Stimulated activated CD8-positive, alpha-beta memory T cell treated with anti-CD3 and anti-CD28 coated beads, Interleukin-7, amount 100 ng/mL, for 24 hours (primary cell): ENCODE measurements around the gene CDC26.
"Not testable (repeated sequence)": the region's sequence is repeated elsewhere in the genome, so short reads cannot be mapped to it uniquely, and the experiment has no call there.

Source experiments
- DNase-seq: peaks from one replicate; pipeline ENCODE4 v3.0.0-alpha.2; 2020; ENCODE audit warnings: low read depth

The CDC26 gene

DNA sequence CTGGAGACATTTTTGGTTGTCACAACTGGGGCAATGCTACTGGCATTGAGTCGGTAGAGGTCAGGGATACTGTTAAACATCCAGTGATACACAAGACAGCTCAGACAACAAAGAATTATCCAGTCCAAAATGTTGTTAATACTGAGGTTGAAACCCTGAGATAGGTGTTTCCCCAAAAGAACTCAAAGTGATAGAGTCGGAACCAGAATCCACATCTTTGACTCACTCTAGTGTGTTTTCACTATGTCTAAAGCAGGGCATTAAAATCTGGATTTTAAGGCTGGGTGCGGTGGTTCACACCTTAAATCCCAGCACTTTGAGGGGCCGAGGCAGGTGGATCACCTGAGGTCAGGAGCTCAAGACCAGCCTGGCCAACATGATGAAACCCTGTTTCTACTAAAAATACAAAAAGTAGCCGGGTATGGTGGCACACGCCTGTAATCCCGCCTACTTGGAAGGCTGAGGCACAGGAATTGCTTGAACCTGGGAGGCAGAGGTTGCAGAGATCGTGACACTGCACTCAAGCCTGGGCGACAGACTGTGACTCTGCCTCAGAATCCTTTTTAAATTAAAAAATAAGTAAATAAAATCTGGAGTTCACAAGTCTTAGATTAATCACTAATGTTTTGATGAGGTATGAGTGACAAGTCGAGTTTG is 37.0 kb downstream of the CDC26 start:
- no peak for DNase-seq

DNA sequence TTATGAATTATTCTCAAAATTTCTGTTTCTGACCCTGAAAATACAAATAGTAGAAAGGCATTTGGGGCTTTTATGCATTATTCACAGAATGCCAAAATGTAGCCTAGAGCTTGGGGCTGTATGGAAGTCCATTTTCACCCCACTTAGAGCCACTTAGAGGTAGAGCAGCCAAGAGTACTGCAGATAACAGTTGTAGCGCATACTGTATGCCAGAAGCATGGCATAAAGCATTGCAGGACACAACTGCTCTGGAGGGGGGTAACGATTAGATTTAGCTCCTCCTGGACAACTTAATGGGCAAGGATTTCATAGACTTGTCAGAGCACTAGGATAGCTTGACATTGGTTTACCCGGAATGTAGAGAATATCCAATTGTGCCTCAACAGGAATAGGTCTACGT is 38.3 kb downstream of the CDC26 start:
- DNase-seq: no peak

DNA sequence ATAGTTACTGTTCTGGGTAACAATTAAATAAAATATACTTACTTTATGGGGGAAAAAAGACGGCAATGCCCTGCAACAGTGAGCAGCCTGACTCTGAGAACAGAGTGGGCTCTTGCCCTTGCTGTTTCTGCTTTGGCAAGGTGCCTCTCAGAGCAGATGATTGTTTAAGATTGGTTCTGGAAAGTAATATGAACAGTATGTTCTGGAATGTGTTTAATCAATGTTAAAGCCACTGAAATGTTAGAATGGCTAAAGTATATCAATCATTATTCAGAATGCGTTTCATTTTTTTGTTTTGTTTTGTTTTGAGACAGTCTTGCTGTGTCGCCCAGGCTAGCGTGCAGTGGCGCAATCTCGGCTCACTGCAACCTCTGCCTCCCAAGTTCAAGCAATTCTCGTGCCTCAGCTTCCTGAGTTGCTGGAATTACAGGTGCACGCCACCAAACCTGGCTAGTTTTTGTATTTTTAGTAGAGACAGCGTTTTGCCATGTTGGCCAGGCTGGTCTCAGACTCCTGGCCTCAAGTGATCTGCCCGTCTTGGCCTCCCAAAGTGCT is 39.6 kb downstream of the CDC26 start:
- DNase-seq: not testable (repeated sequence)

DNA sequence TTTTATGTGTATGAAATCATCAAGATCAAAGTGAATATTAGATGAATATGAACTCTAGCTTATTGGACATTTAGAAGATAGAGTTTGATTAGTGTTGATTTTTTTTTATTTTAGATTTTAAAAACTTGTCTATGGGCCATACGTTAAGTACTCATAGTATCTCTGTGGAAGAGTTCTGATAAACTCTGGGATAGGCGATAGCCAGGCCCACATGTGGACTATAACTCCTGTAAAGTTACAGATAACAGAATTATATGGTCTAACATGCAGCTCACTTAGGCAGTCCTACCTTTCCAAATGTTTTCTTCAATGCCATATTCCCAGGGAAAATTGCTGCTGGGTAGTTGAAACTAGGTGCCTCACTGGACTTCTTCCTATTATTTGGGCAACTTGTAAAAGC is 43.7 kb downstream of the CDC26 start:
- no peak for DNase-seq

DNA sequence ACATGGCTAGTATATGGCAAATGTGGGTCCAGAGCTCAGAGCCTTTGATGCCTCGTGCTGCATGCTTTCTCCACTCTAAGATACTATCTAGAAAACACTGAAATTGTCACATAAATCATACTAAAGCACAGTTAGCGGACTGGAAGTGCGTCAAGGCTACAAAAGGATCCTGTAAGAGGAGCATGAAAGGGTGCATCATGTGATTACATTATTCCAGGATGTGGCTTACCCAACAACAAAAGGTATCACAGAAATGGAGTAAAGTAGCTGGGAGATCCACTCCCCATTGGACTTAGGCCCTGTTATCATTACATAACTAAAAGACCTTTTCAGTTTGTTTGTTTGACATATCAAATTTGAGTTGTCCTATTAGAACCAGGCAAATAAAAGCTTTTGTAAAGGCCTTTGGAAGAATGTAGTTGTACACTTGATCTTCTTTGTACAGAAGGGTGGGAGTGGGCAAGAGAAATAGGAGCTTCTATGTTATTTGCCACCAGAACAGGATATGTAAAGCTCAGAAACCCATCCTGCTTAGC is 47.2 kb downstream of the CDC26 start:
- DNase-seq: no peak

DNA sequence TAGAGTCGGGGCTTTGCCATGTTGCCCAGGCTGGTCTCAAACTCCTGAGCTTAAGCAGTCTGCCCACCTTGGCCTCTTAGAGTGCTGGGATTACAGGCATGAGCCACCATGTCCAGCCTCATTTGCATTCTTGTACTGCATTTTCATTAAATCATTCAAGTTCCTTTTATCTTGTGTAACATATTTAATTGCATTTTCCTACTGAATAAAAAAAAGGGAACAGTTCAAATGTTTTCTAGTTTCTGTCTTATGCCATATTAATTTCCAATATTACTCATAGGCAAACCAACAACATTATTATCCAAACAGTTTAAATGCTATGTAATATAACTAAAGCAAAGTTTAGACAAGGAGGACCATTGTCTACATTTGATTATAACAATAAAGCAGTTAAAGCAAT is 47.9 kb downstream of the CDC26 start:
- DNase-seq: no peak

DNA sequence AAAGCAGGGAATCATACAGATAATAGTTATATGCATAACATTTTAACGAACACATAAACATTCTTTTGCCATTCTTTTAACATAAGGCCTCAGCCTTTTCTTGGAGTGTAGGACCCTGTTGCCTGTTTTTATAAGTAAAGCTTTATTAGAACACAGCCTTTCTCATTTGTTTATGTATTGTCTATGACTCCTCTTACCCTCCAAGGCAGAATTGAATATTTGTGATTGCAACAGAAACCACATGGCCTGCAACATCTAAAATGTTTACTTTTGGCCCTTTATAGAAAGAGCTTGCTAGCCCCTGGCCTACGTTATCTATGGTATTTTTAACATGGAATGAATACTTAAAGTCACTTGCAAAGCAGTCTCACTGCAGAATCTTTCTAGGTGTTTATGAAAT is 51.4 kb downstream of the CDC26 start:
- DNase-seq: no peak

DNA sequence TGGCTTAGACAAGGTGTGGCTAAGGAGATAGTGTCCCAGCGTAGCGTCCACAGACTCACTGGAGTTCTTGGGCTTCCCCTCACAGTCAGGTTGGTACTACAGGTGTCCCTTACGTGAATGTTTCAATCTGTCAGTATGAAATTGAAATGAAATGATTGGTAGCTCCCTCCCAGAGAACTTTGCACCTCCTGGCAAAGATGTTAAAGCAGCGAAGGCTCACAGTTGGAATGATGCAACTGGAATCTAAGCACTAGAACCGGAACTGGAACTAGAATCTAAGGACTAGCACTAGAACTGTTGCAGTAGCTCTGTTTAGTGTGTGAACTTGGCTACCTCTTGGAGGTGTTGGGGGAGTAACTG is 52.9 kb downstream of the CDC26 start:
- DNase-seq: no peak

DNA sequence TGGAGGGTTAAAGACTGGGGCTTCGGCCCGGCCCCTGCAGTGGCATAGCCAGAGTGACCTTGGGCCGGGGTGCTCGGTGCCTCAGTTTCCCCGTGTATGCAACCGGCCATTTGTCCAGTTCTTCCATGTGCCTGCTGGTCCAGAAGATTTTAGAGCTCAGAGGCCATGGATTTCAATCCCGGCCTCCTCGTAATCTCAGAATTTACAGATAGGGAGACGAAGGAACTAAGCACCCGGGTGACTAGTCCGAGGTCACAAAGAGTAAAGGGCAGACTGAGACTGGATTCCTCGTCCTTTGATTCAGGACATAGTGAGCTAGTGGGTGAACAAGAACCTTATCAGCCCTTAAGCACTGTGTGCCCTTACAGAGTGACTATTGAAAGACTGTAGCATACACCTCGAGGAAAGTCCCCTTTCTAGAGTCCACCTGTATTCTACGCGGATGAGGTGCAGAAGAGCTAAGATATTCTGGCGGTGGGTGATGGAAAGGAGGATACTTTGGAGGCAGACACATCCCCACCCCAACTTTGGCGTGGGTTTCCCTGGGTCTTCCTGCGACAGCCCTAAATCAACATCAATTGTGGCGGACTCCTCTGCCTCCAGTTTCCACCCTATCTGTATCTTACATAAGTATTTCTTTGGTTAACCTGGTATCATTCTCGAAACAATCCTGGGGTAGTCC is 53.4 kb downstream of the CDC26 start:
- DNase-seq: no peak

DNA sequence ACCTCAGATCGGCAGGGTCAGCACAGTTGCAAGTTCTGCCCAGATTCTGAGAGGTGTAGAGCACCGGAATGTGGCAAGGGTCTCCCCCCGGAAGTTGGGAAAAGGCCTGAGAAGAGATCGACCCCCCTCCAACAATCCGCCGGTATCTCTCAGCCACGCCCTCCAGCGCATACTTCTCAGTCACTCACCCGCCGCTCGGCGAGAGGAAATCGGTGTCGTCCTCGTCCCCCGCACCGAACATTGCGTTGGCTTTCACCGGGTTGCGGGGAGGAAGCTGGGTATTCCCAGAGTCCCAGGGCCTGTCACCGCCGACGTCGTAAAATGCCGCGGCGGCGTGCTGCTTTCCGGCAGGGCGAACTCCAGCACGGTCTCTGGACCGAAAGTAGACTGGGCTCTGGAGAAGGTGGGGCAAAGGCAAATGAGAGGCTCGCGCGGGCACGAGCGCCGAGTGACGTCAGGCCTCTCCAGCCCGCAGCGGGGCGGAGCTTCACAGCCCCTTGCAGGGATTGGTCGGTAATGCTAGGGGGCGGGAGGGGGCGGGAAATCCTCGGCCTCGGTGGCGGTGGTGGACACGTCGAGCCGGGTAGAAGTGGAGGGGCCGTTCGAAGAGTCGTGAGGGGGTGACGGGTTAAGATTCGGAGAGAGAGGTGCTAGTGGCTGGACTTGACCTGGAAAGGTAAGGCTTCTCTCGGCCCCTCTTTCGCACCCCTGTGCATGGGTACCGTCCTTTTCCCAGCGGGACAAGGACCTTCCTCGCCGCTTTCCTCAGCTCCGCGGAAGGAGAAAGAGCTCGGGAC is 54.2 kb downstream of the CDC26 start, which contains the start of the genes FKBP15 and SLC31A1:
Gene FKBP15 (minus strand): TSS at position 275 of the 797 bp plus-strand sequence. CDS start 34 bp downstream, at position 241.
Gene SLC31A1 (plus strand): TSS at position 542 of the 797 bp plus-strand sequence. CDS start 34,605 bp downstream, outside the sequence.
- peak; percentile 91 for DNase-seq

DNA sequence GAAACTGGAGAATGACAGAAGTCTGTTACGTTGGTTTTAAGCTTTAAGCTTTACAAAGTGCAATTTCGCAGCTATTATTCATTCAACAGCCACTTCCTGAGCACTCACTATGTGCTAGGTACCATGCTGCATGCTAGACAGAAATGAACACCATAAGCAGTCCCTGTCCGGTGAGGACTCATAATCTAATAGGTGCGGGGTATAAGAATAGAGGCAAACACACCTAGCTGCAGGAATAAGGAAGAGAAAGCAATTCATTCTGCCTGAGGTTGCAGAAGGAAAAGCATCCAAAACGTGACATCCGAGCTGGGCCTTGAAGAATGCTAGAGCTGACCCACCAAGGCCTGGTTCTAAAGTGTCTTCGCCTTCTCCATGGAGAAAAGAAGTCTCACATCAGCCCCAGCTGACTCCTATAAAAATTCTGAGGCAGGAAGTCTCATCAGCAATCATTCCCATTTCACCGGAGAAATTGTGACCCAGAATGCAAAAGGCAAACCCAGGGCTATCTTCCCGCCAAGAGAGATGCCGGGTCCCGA is 54.8 kb downstream of the CDC26 start:
- no peak for DNase-seq

DNA sequence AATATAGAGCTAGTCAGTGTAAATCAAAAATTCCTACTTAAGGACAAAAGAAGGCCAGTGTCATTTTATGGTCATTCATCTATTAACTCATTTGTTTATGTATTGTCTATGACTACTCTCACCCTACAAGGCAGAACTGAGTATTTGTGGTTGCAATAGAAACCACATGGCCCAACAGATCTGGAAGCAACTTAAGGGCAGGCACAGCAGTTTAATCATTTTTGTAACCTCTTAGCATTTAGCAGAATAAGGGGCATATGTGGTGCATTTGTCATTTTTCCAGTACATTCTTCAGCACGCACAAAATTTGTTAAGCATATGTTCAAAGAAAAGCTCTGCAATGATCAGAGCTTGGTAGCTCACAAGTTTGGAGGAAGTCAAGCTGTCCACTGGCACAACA is 55.4 kb downstream of the CDC26 start:
- no peak for DNase-seq

DNA sequence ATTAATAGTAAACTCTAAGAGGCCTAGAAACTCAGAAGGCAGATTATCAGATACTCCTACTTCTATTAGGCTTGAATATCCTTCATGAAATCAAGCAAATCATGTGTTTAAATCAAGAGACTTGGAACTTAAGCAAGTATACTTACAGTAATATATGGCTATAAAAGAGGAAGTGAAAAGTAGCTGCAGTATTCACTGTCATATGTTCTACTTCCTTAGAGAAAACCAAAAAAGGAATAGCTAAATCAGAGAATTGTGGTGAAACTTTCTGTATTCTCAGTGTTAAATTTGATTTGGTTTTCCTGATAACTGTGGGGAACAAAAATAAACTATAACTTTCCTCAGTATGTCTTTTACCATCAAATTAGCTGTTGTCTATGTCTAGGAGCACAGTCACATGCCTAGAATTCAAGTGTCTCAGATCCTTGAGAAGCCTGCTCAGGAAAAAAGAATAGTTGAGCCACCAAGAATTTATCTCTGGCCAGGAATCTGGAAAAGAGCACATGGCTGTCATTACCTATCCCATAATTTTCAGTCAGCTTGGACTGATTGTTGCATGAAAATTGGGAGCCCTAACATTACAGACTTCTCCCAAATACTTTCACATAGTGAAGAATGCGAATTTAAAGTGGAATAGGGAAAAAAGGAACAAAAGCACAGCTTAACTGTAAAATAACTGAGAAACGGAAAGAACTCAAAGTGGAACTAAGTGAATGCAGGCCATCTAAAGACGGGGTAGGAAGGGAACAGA is 56.0 kb downstream of the CDC26 start:
- DNase-seq: no peak
